Activated CD8-positive, alpha-beta T cell treated with anti-CD3 and anti-CD28 coated beads, Interleukin-2, amount 10 ng/mL, durations not matched to agents 7 days and 5 days (primary cell): Measurements from ENCODE around the gene RBM5. TPM values are rescaled to one million over a fixed set of nuclear protein-coding genes. Genes with fewer than 3 reads are reported as not detected.

Experiments
- ATAC-seq: fragments of 150-1000 bp; cut with Tn5 transposase; one replicate; pipeline ENCODE4 v1.10.0; 2021; ENCODE audit warnings: moderate library complexity
- CTCF ChIA-PET: fragments of 350-600 bp; sonication (Branson Sonifier 250); formaldehyde crosslinking; loops from one replicate; lab custom pipeline; 2021; ENCODE audit warnings: antibody characterized with exemption; lab: Charles Lee
- POLR2A ChIA-PET: fragments of 350-600 bp; sonication (Branson Sonifier 250); formaldehyde crosslinking; loops from one replicate; lab custom pipeline; 2021; ENCODE audit warnings: antibody characterized with exemption; lab: Charles Lee
- DNase-seq: peaks from one replicate; pipeline ENCODE4 v3.0.0-alpha.2; 2020
- H3K27ac Mint-ChIP-seq: one replicate; pipeline ENCODE4 v1.8.0; 2021; ENCODE audit warnings: mild to moderate bottlenecking, mixed read lengths
- H3K27me3 Mint-ChIP-seq: one replicate; pipeline ENCODE4 v1.8.0; 2021; ENCODE audit warnings: low read depth, mixed read lengths
- H3K36me3 Mint-ChIP-seq: one replicate; pipeline ENCODE4 v1.8.0; 2021; ENCODE audit warnings: low read depth, mixed read lengths
- H3K4me1 Mint-ChIP-seq: one replicate; pipeline ENCODE4 v1.8.0; 2021; ENCODE audit warnings: low read depth, mixed read lengths
- H3K4me3 Mint-ChIP-seq: one replicate; pipeline ENCODE4 v1.8.0; 2021; ENCODE audit warnings: mild to moderate bottlenecking, mixed read lengths
- H3K9me3 Mint-ChIP-seq: one replicate; pipeline ENCODE4 v1.8.0; 2022; ENCODE audit warnings: mixed read lengths; ENCODE audit not compliant: insufficient read depth
- total RNA-seq, 2 experiments: library from RNA; stranded (reverse); gene quantifications; one replicate each; pipeline ENCODE4 v1.2.3, GENCODE V29; 2021

The RBM5 gene
- total RNA-seq, 2 experiments from 2014 or later = 180 to 185 TPM

- Mint-ChIP-seq H3K27me3 (peaks cover 4% of the 10 kb centered on the region), H3K27ac (no peak overlapping the region), H3K9me3 (no peaks in the 10 kb centered on the region), H3K4me3 (no peak overlapping the region), H3K4me1 (no peaks in the 10 kb centered on the region), H3K36me3 (no peaks in the 10 kb centered on the region)
- ChIA-PET POLR2A (no interaction called here), CTCF (no interaction called here)
- DNase-seq = no peak
- no peak for ATAC-seq
Measured at GRCh38 chr3:50146316-50146901, 57.7 kb downstream of the RBM5 start.

GRCh38 chr3:50147016-50147415 lies 58.3 kb downstream of the RBM5 start:
- Mint-ChIP-seq H3K27ac (no peak overlapping the region), H3K27me3 (peaks cover 4% of the 10 kb centered on the region), H3K4me3 (no peak overlapping the region), H3K36me3 (no peaks in the 10 kb centered on the region), H3K4me1 (no peaks in the 10 kb centered on the region), H3K9me3 (no peaks in the 10 kb centered on the region)
- ChIA-PET POLR2A (no interaction called here), CTCF (no interaction called here)
- DNase-seq (no peak), ATAC-seq (no peak)

GRCh38 chr3:50147447-50147846 lies 58.7 kb downstream of the RBM5 start:
- Mint-ChIP-seq H3K36me3 (no peaks in the 10 kb centered on the region), H3K4me1 (no peaks in the 10 kb centered on the region), H3K4me3 (no peak overlapping the region), H3K27ac (no peak overlapping the region), H3K27me3 (peaks cover 4% of the 10 kb centered on the region), H3K9me3 (no peaks in the 10 kb centered on the region)
- ATAC-seq (no peak), DNase-seq (no peak)
- ChIA-PET CTCF (no interaction called here), POLR2A (no interaction called here)

- ChIA-PET POLR2A (no interaction called here), CTCF (interaction anchor here (0.9 kb wide), 1 partner anchor 27 kb away, joined by 3 read pairs; no protein-coding TSS in a partner anchor)
Measured at GRCh38 chr3:50147861-50148260, 59.1 kb downstream of the RBM5 start.

GRCh38 chr3:50150404-50150750 lies 61.7 kb downstream of the RBM5 start:
- Mint-ChIP-seq H3K4me3 (no peak overlapping the region), H3K27ac (no peak overlapping the region), H3K36me3 (no peaks in the 10 kb centered on the region), H3K4me1 (peaks cover 4% of the 10 kb centered on the region), H3K9me3 (no peaks in the 10 kb centered on the region), H3K27me3 (peaks cover 21% of the 10 kb centered on the region)
- ChIA-PET POLR2A (no interaction called here), CTCF (no interaction called here)
- DNase-seq (no peak), ATAC-seq (no peak)

More at GRCh38 chr3:50147861-50148260, 59.1 kb downstream of the RBM5 start:
- ATAC-seq (no peak), DNase-seq (no peak)
- H3K27ac Mint-ChIP-seq = no peak overlapping the region
- no peaks in the 10 kb centered on the region for H3K9me3 Mint-ChIP-seq
- H3K36me3 Mint-ChIP-seq = no peaks in the 10 kb centered on the region
- H3K27me3 Mint-ChIP-seq = peaks cover 6% of the 10 kb centered on the region
- no peaks in the 10 kb centered on the region for H3K4me1 Mint-ChIP-seq
- H3K4me3 Mint-ChIP-seq = no peak overlapping the region

GRCh38 chr3:50150863-50151686 lies 62.4 kb downstream of the RBM5 start:
- Mint-ChIP-seq H3K4me3 (no peak overlapping the region), H3K36me3 (no peaks in the 10 kb centered on the region), H3K27me3 (peaks cover 26% of the 10 kb centered on the region), H3K4me1 (peaks cover 4% of the 10 kb centered on the region), H3K27ac (no peak overlapping the region), H3K9me3 (no peaks in the 10 kb centered on the region)
- DNase-seq (no peak), ATAC-seq (no peak)
- ChIA-PET CTCF (interaction anchor here (1.0 kb wide), 1 partner anchor 41 kb away, joined by 3 read pairs; no protein-coding TSS in a partner anchor), POLR2A (no interaction called here)

GRCh38 chr3:50151728-50152127 lies 63.0 kb downstream of the RBM5 start:
- Mint-ChIP-seq H3K4me3 (no peak overlapping the region), H3K36me3 (no peaks in the 10 kb centered on the region), H3K27me3 (peaks cover 33% of the 10 kb centered on the region), H3K9me3 (no peaks in the 10 kb centered on the region), H3K4me1 (peaks cover 4% of the 10 kb centered on the region), H3K27ac (no peak overlapping the region)
- no peak for DNase-seq
- no peak for ATAC-seq
- ChIA-PET CTCF (interaction anchor here (1.0 kb wide), 1 partner anchor 41 kb away, joined by 3 read pairs; no protein-coding TSS in a partner anchor), POLR2A (no interaction called here)

- H3K4me1 Mint-ChIP-seq = peaks cover 5% of the 10 kb centered on the region
- CTCF ChIA-PET = interaction anchor here (1.3 kb wide), 1 partner anchor 18 kb away, joined by 3 read pairs; no protein-coding TSS in a partner anchor
- POLR2A ChIA-PET = no interaction called here
- ATAC-seq (no peak), DNase-seq (no peak)
- no peak overlapping the region for H3K27ac Mint-ChIP-seq
- H3K36me3 Mint-ChIP-seq = no peaks in the 10 kb centered on the region
- H3K9me3 Mint-ChIP-seq = no peaks in the 10 kb centered on the region
- H3K4me3 Mint-ChIP-seq = peak overlapping the region; percentile 56
- peaks cover 41% of the 10 kb centered on the region for H3K27me3 Mint-ChIP-seq
Measured at GRCh38 chr3:50153782-50154475, 65.2 kb downstream of the RBM5 start.

GRCh38 chr3:50154476-50154839 lies 65.7 kb downstream of the RBM5 start:
- Mint-ChIP-seq H3K9me3 (no peaks in the 10 kb centered on the region), H3K27ac (no peak overlapping the region), H3K4me3 (peak overlapping the region; percentile 56), H3K27me3 (peaks cover 41% of the 10 kb centered on the region), H3K4me1 (peaks cover 5% of the 10 kb centered on the region), H3K36me3 (no peaks in the 10 kb centered on the region)
- no peak for ATAC-seq
- ChIA-PET CTCF (interaction anchor here (1.3 kb wide), 1 partner anchor 18 kb away, joined by 3 read pairs; no protein-coding TSS in a partner anchor), POLR2A (no interaction called here)
- no peak for DNase-seq

GRCh38 chr3:50154840-50155490 lies 66.2 kb downstream of the RBM5 start, which contains the start of gene SEMA3F:
TSS of gene SEMA3F (plus strand) at chr3:50155324. CDS start at chr3:50159623, 4,299 bp downstream.
- H3K36me3 Mint-ChIP-seq = no peaks in the 10 kb centered on the region
- CTCF ChIA-PET = interaction anchor here (1.6 kb wide), 1 partner anchor 37 kb away, joined by 4 read pairs; no protein-coding TSS in a partner anchor
- H3K27me3 Mint-ChIP-seq = peaks cover 41% of the 10 kb centered on the region
- peak; percentile 69 for DNase-seq
- peak; percentile 95 for ATAC-seq
- H3K4me1 Mint-ChIP-seq = peaks cover 5% of the 10 kb centered on the region
- POLR2A ChIA-PET = no interaction called here
- H3K4me3 Mint-ChIP-seq = peak within 1 kb of the TSS; percentile 56
- H3K9me3 Mint-ChIP-seq = no peaks in the 10 kb centered on the region
- no peak within 1 kb of the TSS for H3K27ac Mint-ChIP-seq

- Mint-ChIP-seq H3K36me3 (no peaks in the 10 kb centered on the region), H3K4me1 (peaks cover 5% of the 10 kb centered on the region), H3K27ac (no peak overlapping the region), H3K9me3 (no peaks in the 10 kb centered on the region), H3K27me3 (peaks cover 40% of the 10 kb centered on the region), H3K4me3 (peak overlapping the region; percentile 56)
- DNase-seq (no peak), ATAC-seq (no peak)
- POLR2A ChIA-PET = interaction anchor here (1.4 kb wide), 1 partner anchor 18 kb away, joined by 4 read pairs; no protein-coding TSS in a partner anchor
- CTCF ChIA-PET = interaction anchor here (1.6 kb wide), 1 partner anchor 37 kb away, joined by 4 read pairs; no protein-coding TSS in a partner anchor
Measured at GRCh38 chr3:50155491-50155878, 66.8 kb downstream of the RBM5 start.
